Sigmoid colon (tissue), 4 donors: ENCODE measurements around the gene MCC.

Experiments
- EP300 ChIP-seq, 4 donors: sonication (generic); formaldehyde crosslinking; IDR thresholded peaks; one replicate each; pipeline ENCODE4 v1.6.1; 2017; ENCODE audit warnings: antibody characterized with exemption in 4 of 4
- POLR2A ChIP-seq, 2 donors: fragments of 450-650 bp; IDR thresholded peaks; one replicate each; pipeline ENCODE4 v1.6.1; 2016; ENCODE audit warnings: antibody characterized with exemption in 2 of 2, mild to moderate bottlenecking in 2 of 2, moderate library complexity in 2 of 2
- TF ChIP-seq, protein P1 (sequence below), 4 experiments: fragments of 450-650 bp in 3 of 4; fragments of 200-600 bp in 1 of 4; IDR thresholded peaks; one replicate each; pipeline ENCODE4 v1.5.1; 2016 to 2019; ENCODE audit warnings: antibody characterized with exemption in 4 of 4, mild to moderate bottlenecking in 3 of 4, moderate library complexity in 2 of 4

DNA sequence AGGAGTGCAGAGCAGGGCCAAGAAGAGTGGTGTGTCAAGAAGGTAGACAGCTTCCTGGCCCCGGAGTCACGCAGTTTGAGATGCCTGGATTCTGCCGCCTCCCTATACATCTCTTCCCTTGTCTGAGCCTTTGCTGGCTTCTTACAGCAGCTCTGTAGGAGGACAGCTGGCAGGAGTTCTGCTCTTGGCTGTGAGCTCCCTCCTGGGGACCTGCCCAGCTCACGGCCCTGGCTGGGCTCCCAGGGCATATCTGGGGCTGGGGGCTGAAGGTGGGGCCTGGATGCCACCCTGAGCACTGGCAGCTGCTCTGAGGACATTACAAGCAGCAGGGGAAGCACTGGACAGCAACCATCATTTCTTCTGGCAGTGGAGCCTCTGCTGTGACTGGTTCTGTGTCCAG is 52.7 kb downstream of the MCC start:
- TF ChIP-seq, protein P1, sequence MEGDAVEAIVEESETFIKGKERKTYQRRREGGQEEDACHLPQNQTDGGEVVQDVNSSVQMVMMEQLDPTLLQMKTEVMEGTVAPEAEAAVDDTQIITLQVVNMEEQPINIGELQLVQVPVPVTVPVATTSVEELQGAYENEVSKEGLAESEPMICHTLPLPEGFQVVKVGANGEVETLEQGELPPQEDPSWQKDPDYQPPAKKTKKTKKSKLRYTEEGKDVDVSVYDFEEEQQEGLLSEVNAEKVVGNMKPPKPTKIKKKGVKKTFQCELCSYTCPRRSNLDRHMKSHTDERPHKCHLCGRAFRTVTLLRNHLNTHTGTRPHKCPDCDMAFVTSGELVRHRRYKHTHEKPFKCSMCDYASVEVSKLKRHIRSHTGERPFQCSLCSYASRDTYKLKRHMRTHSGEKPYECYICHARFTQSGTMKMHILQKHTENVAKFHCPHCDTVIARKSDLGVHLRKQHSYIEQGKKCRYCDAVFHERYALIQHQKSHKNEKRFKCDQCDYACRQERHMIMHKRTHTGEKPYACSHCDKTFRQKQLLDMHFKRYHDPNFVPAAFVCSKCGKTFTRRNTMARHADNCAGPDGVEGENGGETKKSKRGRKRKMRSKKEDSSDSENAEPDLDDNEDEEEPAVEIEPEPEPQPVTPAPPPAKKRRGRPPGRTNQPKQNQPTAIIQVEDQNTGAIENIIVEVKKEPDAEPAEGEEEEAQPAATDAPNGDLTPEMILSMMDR (IDR thresholded peaks at IDR 0.05) = no peak
- TF ChIP-seq EP300 (IDR thresholded peaks at IDR 0.05) = no peak
- no peak for TF ChIP-seq POLR2A (IDR thresholded peaks at IDR 0.05)
